GM21360 (cell line): ENCODE measurements around the gene ALB.

Source experiments
- ATAC-seq: cut with Tn5 transposase; IDR thresholded peaks from one replicate; pipeline ENCODE4 v1.9.1; 2021; ENCODE audit warnings: mild to moderate bottlenecking, moderate library complexity; ENCODE audit not compliant: unreplicated experiment

ALB gene

GRCh38 chr4:73448448-73449203 is 44.5 kb downstream of the ALB start:
- ATAC-seq: no peak

GRCh38 chr4:73450398-73451004 is 46.4 kb downstream of the ALB start:
- ATAC-seq: no peak

- ATAC-seq: no peak
These were observed 47.3 kb downstream of the ALB start for GRCh38 chr4:73451404-73451803.

- ATAC-seq: no peak
These were observed 48.1 kb downstream of the ALB start for GRCh38 chr4:73451981-73452747.

- ATAC-seq: no peak
These were observed 49.0 kb downstream of the ALB start for GRCh38 chr4:73452953-73453700.

- no peak for ATAC-seq
These were observed 49.6 kb downstream of the ALB start for GRCh38 chr4:73453701-73454005.

GRCh38 chr4:73454920-73455319 is 50.8 kb downstream of the ALB start:
- ATAC-seq: no peak

GRCh38 chr4:73456177-73457022 is 52.3 kb downstream of the ALB start:
- ATAC-seq: no peak

- ATAC-seq: no peak
These were observed 54.3 kb downstream of the ALB start for GRCh38 chr4:73458184-73459047.

- ATAC-seq: no peak
These were observed 54.9 kb downstream of the ALB start for GRCh38 chr4:73459048-73459421.

GRCh38 chr4:73460913-73461522 is 56.9 kb downstream of the ALB start:
- no peak for ATAC-seq

GRCh38 chr4:73468170-73468569 is 64.1 kb downstream of the ALB start:
- ATAC-seq: no peak

- ATAC-seq: no peak
These were observed 66.6 kb downstream of the ALB start for GRCh38 chr4:73470728-73471127.
